GM19043 (cell line): ENCODE results near the gene PCED1B.
"Not testable (repeated sequence)": the region's sequence is repeated elsewhere in the genome, so short reads cannot be mapped to it uniquely, and the experiment has no call there.

Experiments used
- ATAC-seq: cut with Tn5 transposase; IDR thresholded peaks from one replicate; pipeline ENCODE4 v1.9.1; 2021; ENCODE audit warnings: low read depth; ENCODE audit not compliant: unreplicated experiment

Gene PCED1B

GRCh38 chr12:47201190-47201589 lies 121.8 kb downstream of the PCED1B start:
- not testable (repeated sequence) for ATAC-seq

- ATAC-seq, result no peak
Observed at GRCh38 chr12:47202176-47202575, 122.8 kb downstream of the PCED1B start.

- no peak for ATAC-seq
Observed at GRCh38 chr12:47205532-47206449, 126.4 kb downstream of the PCED1B start.

DNA sequence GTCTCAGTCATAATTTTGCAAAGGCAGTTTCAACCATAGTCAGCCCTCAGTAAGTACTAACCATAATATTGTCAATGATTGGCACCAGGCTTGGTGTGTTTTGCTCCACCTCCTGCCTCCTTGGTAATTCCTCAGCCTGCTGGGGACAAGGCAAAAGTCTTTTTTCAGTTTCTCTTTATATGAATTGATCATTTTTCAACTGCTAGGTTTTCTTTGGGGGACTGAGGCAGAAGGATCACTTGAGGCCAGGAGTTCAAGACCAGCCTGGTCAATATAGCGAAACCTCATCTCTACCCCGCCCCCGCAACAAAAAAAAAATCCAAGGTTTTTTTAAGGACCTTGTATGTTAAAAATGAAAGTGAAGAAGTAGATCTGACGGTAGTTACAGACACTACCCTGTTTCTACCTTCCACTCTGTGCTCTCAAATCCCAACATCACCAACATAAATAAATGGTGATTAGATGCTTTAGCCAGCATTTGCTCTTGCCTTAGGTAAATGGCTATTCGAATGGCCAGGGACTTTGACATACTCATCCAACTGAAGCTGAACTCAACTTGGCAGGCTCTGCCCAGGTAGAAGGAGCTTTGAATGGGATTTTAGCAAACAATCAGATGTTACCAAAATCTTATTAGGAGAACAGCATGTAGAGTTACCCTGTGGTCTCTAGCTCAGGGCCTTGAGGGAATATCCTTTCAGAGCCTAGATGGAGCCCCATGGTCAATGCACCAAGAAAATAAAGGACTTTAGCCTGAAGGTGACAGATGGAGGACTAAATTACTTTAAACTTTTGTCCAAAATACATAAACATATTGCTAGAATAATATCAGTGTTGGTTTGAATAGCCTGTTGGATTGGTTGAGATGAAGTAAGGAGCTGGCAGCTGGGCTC lies 127.3 kb downstream of the PCED1B start:
- ATAC-seq, result no peak

DNA sequence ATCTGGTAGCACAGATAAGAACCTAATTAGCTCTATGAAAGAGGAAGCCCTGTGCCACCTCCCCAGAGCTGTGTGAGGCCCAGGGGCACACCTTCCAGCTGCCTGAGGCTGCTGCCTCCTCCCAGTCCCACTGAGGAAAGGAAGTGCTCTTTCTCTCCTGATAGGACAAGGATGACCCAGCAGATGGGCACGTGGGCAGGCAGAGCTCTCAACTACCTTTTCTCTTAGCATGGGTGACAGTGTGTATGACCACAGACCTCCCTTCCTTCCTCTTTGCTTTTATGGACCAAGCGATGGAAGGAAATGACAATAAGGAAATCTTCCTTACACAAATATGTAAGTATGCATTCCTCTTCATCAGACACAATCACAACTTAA lies 127.9 kb downstream of the PCED1B start:
- peak; percentile 52 for ATAC-seq

GRCh38 chr12:47207829-47208248 lies 128.4 kb downstream of the PCED1B start:
- peak; percentile 70 for ATAC-seq

DNA sequence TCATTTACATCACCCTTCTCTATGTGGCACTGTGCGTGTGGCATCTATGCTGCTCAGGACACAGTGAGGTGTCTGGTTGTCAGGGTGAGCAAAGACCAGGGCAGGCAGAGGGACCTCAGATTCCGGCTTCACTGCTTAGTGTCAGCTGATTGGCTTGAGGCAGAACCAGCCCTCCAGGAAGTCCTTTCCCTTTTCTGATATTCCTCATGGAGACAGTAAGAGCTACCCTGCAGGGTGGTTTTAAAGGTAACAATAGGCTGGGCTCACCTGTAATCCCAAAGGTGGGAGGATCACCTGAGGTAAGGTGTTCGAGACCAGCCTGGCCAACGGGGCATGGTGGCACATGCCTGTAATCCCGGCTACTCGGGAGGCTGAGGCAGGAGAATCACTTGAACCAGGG lies 129.6 kb downstream of the PCED1B start:
- ATAC-seq, result no peak

DNA sequence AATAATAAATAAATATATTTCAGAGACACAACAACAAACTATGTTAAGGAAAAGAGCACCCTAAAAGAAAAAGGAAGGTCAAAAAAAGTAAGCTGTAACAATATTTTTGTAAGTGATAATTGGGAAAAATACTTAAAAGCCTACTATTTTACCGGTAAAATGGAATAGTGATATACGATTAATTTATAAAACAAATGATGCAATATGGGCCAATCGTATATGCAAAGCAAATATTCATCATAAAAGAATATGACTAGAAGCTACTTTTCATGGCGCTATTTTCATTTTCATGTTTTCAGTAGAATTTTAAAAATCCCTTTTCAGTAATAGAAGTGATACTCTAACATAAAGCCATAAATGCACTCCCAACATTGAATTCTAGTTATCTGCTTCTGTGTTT lies 131.4 kb downstream of the PCED1B start:
- ATAC-seq, result no peak

GRCh38 chr12:47212701-47213039 lies 133.2 kb downstream of the PCED1B start:
- ATAC-seq, result no peak

GRCh38 chr12:47213396-47213795 lies 134.0 kb downstream of the PCED1B start:
- no peak for ATAC-seq

- ATAC-seq, result no peak
Observed at GRCh38 chr12:47214001-47214619, 134.7 kb downstream of the PCED1B start.

DNA sequence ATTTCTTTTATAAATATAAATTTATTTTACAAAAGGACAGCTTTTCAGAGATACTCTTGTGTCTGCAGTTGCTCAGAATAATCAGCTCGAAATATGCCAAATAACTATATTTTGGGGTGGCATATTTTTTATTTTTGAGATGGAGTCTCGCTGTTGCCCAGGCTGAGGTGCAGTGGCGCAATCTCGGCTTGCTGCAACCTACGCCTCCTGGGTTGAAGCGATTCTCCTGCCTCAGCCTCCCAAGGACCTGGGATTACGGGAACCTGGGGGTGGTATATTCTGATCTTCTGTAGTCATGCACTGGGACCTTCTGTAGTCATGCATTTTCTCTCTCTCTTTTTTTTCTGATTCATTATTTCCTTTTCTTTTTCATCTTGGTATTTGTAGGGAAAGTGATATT lies 135.3 kb downstream of the PCED1B start:
- ATAC-seq, result no peak

GRCh38 chr12:47216150-47216677 lies 136.8 kb downstream of the PCED1B start:
- peak; percentile 53 for ATAC-seq

DNA sequence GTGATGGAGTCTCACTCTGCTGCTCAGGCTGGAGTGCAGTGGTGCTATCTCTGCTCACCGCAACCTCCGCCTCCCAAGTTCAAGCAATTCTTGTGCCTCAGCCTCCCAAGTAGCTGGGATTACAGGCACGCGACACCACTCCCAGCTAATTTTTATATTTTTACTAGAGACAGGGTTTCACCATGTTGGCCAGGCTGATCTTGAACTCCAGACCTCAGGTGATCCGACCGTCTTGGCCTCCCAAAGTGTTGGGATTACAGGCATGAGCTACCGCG lies 138.1 kb downstream of the PCED1B start:
- ATAC-seq, result not testable (repeated sequence)

DNA sequence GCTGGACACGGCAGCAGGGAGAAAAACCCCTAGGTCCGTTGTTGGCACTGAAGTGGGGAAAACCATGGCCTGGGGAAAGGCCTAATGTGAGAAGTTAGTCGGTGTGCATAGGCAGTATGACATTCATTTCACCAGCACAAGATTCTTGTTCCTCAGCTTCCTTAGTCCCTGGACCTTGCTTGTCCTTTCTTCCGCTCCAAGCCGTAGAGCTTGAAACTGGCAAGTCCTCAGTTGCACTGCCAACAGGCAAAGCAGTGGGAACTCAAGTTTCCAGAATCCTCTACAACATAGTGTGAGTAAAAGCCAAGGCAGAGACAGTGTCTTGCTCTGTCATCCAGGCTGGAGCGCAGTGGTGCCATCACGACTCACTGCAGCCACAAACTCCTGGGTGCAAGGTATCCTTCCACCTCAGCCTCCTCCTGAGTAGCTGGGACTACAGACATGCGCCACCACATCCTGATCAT lies 138.8 kb downstream of the PCED1B start:
- no peak for ATAC-seq

GRCh38 chr12:47219243-47219642 lies 139.8 kb downstream of the PCED1B start:
- ATAC-seq, result no peak

GRCh38 chr12:47221256-47222023 lies 142.0 kb downstream of the PCED1B start:
- no peak for ATAC-seq

- ATAC-seq, result no peak
Observed at GRCh38 chr12:47222520-47223030, 143.2 kb downstream of the PCED1B start.

DNA sequence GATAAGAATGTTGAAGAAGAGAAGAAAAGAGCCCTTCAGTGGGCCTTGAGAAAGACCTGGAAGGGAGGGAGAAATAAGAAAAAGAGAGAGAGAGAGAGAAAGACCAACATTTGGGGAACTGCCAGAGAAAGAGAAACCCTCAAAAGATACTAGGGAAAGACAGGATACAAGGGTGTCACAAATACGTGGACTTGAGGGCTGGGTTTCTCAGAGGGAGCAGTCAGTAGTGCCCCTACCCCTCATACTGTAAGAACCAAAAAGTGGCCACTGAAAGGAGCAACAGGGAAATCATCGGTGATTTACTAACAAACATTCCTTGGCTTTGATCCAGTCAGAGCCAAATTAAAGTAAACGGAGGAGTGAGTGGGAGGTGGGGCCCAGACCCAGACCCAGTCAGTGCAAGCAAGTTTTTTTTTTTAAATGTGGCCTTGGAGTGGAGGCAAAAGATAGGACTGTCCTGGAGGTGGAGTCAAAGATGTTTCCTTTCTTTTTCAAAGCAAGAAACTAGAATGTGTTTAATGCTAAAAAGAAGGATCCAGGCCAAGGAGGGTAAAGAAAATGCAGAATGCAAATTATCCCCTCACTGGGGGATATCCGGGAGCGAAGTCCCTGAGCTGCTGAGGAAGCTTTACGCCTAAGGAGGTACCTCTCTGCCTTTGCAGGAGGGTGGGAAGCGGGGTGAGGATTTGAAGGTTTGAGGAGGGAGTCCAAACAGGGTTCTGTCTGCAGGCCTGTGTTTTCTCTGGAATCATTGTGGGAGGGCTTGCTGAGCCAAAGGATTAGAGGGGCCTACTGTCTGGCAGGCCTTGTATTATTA lies 143.8 kb downstream of the PCED1B start:
- ATAC-seq, result no peak
